Parietal lobe (tissue), 2 donors: ENCODE measurements around the gene TGOLN2. TPM values are rescaled to one million over a fixed set of nuclear protein-coding genes. Genes with fewer than 3 reads are reported as not detected.

Experiments used
- small RNA-seq: library from RNA; depleted of rRNA; stranded (forward); fragments of <200 nt; gene quantifications from one replicate; pipeline ENCODE3, GENCODE V24; 2014; ENCODE audit warnings: low replicate concordance
- total RNA-seq: library from RNA; depleted of rRNA; stranded (reverse); fragments of >200 nt; gene quantifications from one replicate; pipeline ENCODE4 v1.2.3, GENCODE V29; 2014

TGOLN2 gene
- 57.0 TPM for total RNA-seq

DNA sequence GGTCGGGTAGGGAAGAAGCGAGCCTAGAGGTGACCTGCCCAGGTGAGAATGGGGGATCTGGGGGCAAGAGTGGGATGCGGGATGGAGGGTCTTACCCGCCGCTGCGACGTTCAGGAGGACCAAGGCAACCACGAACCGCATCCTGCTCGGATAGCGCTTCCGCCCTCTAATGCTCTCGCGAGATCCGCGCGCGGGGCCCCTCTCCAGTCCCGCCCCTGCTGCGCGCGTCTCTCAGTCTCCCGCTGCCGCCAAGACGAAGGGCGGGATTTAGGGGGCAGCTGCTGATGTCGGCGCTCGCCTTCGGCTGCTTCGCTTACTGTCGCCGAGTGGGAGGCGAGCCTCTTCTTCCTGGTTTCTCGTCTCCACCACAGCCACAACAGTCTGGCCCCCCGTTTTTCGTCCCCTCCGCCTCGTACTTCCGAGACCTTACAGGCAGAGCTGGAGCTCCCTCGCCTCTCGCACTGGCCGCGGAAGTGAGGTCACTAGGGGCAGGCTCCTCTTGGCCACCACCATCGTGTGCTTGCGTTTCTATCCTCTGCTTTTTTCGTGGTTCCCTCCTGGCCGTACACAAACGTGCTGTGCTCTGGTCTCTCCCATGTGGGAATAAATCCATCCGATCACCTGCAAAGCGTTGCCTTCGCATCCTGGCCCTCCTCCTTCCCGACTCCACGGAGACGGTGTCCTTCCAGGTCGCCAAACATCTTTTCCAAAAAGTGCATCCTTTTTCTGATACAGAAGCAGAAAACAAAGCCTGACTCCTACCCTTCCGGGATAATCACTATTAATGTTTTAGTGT lies at the start of gene TGOLN2:
Gene TGOLN2 (minus strand): TSS at position 168 of the 796 bp plus-strand sequence. CDS start 27 bp downstream, at position 141.

DNA sequence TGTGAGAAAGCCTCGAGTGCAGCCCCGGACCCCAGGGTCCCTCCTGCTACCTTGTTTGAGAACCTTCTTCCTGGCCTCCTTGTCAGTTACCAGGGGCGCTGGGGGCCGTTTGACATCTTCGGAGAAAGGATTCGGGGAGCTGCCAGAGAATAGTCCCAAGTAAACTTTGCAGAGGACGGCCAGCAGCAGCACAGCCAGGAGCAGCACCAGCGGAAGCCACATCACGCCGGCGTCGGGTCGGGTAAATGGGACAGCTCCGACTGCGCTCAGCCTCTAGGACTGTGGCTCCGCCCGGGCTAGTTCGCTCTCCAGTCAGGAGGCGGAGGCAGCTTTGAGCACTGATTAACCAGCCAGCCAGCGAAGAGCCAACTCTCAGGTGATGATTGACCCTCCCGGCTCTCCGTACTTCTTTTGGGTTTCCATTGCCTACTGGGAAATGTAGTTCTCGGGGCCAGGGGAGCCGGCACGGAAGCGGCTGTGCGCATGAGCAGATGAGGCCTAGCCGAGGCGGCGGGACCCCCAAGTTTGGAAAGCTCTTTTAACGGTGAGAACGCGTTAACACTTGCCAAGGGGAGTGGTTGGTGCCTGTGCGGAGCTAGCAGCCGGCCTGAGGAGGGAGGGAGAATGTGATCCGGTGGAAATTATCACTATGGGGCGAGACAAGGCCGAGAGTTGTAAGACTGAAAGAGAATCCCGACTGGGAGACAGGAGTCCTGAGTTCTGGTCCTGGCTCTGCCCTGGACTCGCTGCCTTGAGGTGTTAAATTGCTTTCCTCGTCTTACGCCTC lies 26.7 kb upstream of the TGOLN2 start, which contains the start of the genes ELMOD3 and RETSAT:
Gene ELMOD3 (plus strand): TSS at position 484 of the 787 bp plus-strand sequence. CDS start 2,430 bp downstream, outside the sequence.
Gene RETSAT (minus strand): TSS at position 243 of the 787 bp plus-strand sequence. CDS start 21 bp downstream, at position 222.

Small RNAs within 50 kb of the gene (small RNA-seq; reads per million reads assigned to genes)
- gene AC062037.1 (not detected), gene RF00019 (not detected), gene RN7SL113P (not detected)

Other genes starting within 250 kb of the TGOLN2 start
- 3.4 TPM for gene TCF7L1, start 194.6 kb downstream of the TGOLN2 start, total RNA-seq
- gene RETSAT, start 26.5 kb upstream of the TGOLN2 start, total RNA-seq = 14.4 TPM
- gene ELMOD3, start 26.8 kb upstream of the TGOLN2 start, total RNA-seq = 26.9 TPM
- gene CAPG, start 82.4 kb upstream of the TGOLN2 start, total RNA-seq = 11.0 TPM
- 0.94 TPM for gene SH2D6, start 90.7 kb upstream of the TGOLN2 start, total RNA-seq
- 157 TPM for gene MAT2A, start 211.2 kb upstream of the TGOLN2 start, total RNA-seq
- 55.1 TPM for gene GGCX, start 233.5 kb upstream of the TGOLN2 start, total RNA-seq
- gene VAMP8, start 249.6 kb upstream of the TGOLN2 start, total RNA-seq = 0.94 TPM